B cell (primary cell): ENCODE results near the gene TRMT11. TPM values are rescaled to one million over a fixed set of nuclear protein-coding genes. Genes with fewer than 3 reads are reported as not detected.

Experiments
- ATAC-seq: fragments of 200-7000 bp; cut with Tn5 transposase; one replicate; pipeline ENCODE4 v1.10.0; 2021; ENCODE audit warnings: low read depth, mild to moderate bottlenecking, moderate number of reproducible peaks, moderate library complexity
- CTCF ChIA-PET: fragments of 350-600 bp; sonication (Branson Sonifier 250); formaldehyde crosslinking; loops from one replicate; lab custom pipeline; 2021; ENCODE audit warnings: antibody characterized with exemption, inconsistent platforms; lab: Charles Lee
- POLR2A ChIA-PET: fragments of 350-600 bp; sonication (Branson Sonifier 250); formaldehyde crosslinking; loops from one replicate; lab custom pipeline; 2021; ENCODE audit warnings: antibody characterized with exemption; lab: Charles Lee
- DNase-seq: peaks from one replicate; pipeline ENCODE4 v3.0.0; 2013
- H2AFZ ChIP-seq: 2 replicates; pipeline ENCODE4 v1.6.1; 2012; ENCODE audit warnings: mild to moderate bottlenecking, low read depth, low read length; ENCODE audit not compliant: insufficient read depth, poor library complexity, severe bottlenecking
- H3K27ac ChIP-seq, 2 donors: 1 replicate in 1 of 2; 2 replicates in 1 of 2; pipeline ENCODE4 v1.5.1; 2012 to 2013; ENCODE audit warnings: low read length in 2 of 2, mild to moderate bottlenecking in 2 of 2, moderate library complexity in 1 of 2
- H3K27me3 ChIP-seq, 4 experiments: fragments of 200-600 bp in 1 of 4; sonication (generic) in 1 of 4; replicated peaks in 1 of 4; 1 replicate in 2 of 4; 2 replicates in 2 of 4; pipeline versions ENCODE4 v1.6.1 to v1.7.0; 2013 to 2016; ENCODE audit warnings: low read length in 3 of 4, mild to moderate bottlenecking in 2 of 4, mixed read lengths in 1 of 4, moderate library complexity in 1 of 4; ENCODE audit not compliant: insufficient read depth in 4 of 4, control insufficient read depth in 3 of 4; ENCODE audit errors: control extremely low read depth in 1 of 4
- H3K36me3 ChIP-seq, 2 experiments: replicated peaks in 1 of 2; 1 replicate in 1 of 2; 2 replicates in 1 of 2; pipeline versions ENCODE4 v1.6.1 to v1.7.1; 2013; ENCODE audit warnings: low read length in 1 of 2; ENCODE audit not compliant: insufficient read depth in 2 of 2, control insufficient read depth in 1 of 2; ENCODE audit errors: control extremely low read depth in 1 of 2, extremely low read depth in 1 of 2
- H3K4me1 ChIP-seq, 2 donors: fragments of 200-600 bp in 1 of 2; sonication (generic) in 1 of 2; 1 replicate in 1 of 2; 2 replicates in 1 of 2; pipeline versions ENCODE4 v1.5.1 to v1.6.1; 2013 to 2017; ENCODE audit warnings: low read length in 2 of 2; ENCODE audit not compliant: control insufficient read depth in 2 of 2, insufficient read depth in 2 of 2
- H3K4me2 ChIP-seq: replicated peaks from 2 replicates; pipeline ENCODE3; 2012; ENCODE audit warnings: mild to moderate bottlenecking, low read depth, low read length; ENCODE audit not compliant: poor library complexity, severe bottlenecking
- H3K4me3 ChIP-seq, 5 experiments: fragments of 200-600 bp in 1 of 5; sonication (generic) in 1 of 5; 1 replicate in 3 of 5; 2 replicates in 2 of 5; pipeline versions ENCODE4 v1.5.1 to v1.7.0; 2011 to 2016; ENCODE audit warnings: low read length in 4 of 5, mild to moderate bottlenecking in 4 of 5, low read depth in 2 of 5, control low read depth in 1 of 5, moderate library complexity in 1 of 5; ENCODE audit not compliant: insufficient read depth in 1 of 5; ENCODE audit errors: control extremely low read depth in 1 of 5, extremely low read depth in 1 of 5
- H3K79me2 ChIP-seq: fragments of 200-600 bp; sonication (generic); one replicate; pipeline ENCODE4 v1.6.0; 2016; ENCODE audit warnings: low read length; ENCODE audit not compliant: control insufficient read depth, insufficient read depth
- H3K9ac ChIP-seq: fragments of 200-600 bp; sonication (generic); 2 replicates; pipeline ENCODE4 v1.6.1; 2017; ENCODE audit warnings: mild to moderate bottlenecking, low read length, moderate library complexity
- H3K9me3 ChIP-seq, 3 donors: one replicate each; pipeline versions ENCODE4 v1.6.1 to v1.7.1; 2013; ENCODE audit warnings: low read length in 2 of 3; ENCODE audit not compliant: control insufficient read depth in 2 of 3, insufficient read depth in 1 of 3; ENCODE audit errors: control extremely low read depth in 1 of 3
- H4K20me1 ChIP-seq: 2 replicates; pipeline ENCODE4 v1.6.0; 2012; ENCODE audit warnings: mild to moderate bottlenecking, low read length; ENCODE audit not compliant: insufficient read depth, control insufficient read depth, poor library complexity, severe bottlenecking
- H3K27ac Mint-ChIP-seq: one replicate; pipeline ENCODE4 v1.8.0; 2021; ENCODE audit warnings: mixed read lengths
- H3K27me3 Mint-ChIP-seq: one replicate; pipeline ENCODE4 v1.8.0; 2021; ENCODE audit warnings: mixed read lengths
- H3K4me1 Mint-ChIP-seq: one replicate; pipeline ENCODE4 v1.8.0; 2021; ENCODE audit warnings: mixed read lengths
- H3K4me3 Mint-ChIP-seq: one replicate; pipeline ENCODE4 v1.8.0; 2021; ENCODE audit warnings: mixed read lengths
- H3K9me3 Mint-ChIP-seq: one replicate; pipeline ENCODE4 v1.8.0; 2022; ENCODE audit warnings: mixed read lengths; ENCODE audit not compliant: insufficient read depth
- EZH2 ChIP-seq: IDR thresholded peaks from 2 replicates; pipeline ENCODE4 v1.6.1; 2012; ENCODE audit warnings: borderline replicate concordance, low read depth, mild to moderate bottlenecking, moderate library complexity, low read length; ENCODE audit not compliant: insufficient read depth, poor library complexity, severe bottlenecking
- WGBS: methylation state at CpG from one replicate; pipeline ENCODE4 v1.1.5; 2013; ENCODE audit warnings: missing lambda C conversion rate; ENCODE audit not compliant: insufficient coverage; 5-methylcytosine and 5-hydroxymethylcytosine counted together
- intact Hi-C: fragments of 100-400 bp; cut with micrococcal nuclease; formaldehyde crosslinking; loops from one replicate; pipeline ENCODE4 v1.10.0; 2022
- polyA plus RNA-seq: library from polyadenylated mRNA; depleted of rRNA; stranded (reverse); fragments of >200 nt; gene quantifications from 2 replicates; pipeline ENCODE4 v1.2.3, GENCODE V29; 2012
- total RNA-seq, 2 donors: library from RNA; stranded (reverse); fragments of 120-200 nt in 1 of 2; gene quantifications; 1 replicate in 1 of 2; 2 replicates in 1 of 2; pipeline versions ENCODE4 v1.2.3 to v1.2.4, GENCODE V29; 2013 to 2022
- TF ChIP-seq, protein P1 (sequence below): fragments of 200-600 bp; IDR thresholded peaks from one replicate; pipeline ENCODE4 v1.8.0; 2022; ENCODE audit warnings: antibody characterized with exemption, mild to moderate bottlenecking

The TRMT11 gene
- total and polyA plus RNA-seq, 2 donors (not counting 1 experiment from before 2014, with no cell fraction given): 12.1 to 30.4 TPM

DNA sequence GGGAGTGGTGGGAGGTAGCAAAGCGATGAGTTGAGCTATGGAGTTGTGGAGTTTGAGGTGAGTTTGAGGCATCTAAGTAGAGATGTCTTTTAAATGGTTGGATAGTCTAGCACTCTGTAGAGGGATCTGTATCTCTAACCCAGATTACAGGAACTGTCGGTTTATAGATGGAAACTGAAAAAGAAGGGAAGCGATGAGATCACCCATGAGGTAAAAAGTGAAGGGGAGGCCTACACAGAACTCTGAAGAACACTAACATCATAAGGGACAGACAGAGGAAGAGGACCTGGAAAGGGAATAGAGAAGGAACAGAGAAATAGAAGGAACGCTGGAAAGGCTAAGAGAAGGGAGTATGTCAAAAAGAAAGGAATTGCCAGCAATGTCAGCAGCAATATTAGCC is 27.3 kb upstream of the TRMT11 start:
- no peak overlapping the region for H3K27ac Mint-ChIP-seq
- H3K4me3 Mint-ChIP-seq: no peak overlapping the region
- Histone ChIP-seq H3K4me3 (no peak overlapping the region), H2AFZ (no peak overlapping the region), H3K79me2 (peaks cover 73% of the 10 kb centered on the region), H3K4me1 (peaks cover 27% of the 10 kb centered on the region in 2 donors), H4K20me1 (peaks cover 42% of the 10 kb centered on the region), H3K36me3 (peaks cover 4 to 16% of the 10 kb centered on the region in 2 experiments), H3K4me2 (no peak overlapping the region), H3K27ac (peak overlapping the region in 1 of 2 donors; percentile 6), H3K9ac (no peak overlapping the region), H3K9me3 (no peaks in the 10 kb centered on the region), H3K27me3 (no peaks in the 10 kb centered on the region)
- POLR2A ChIA-PET: interaction anchor here (3.2 kb wide), 1 partner anchor 168 kb away, joined by 22 read pairs; the partner anchor contains the start of gene NCOA7
- no peaks in the 10 kb centered on the region for H3K9me3 Mint-ChIP-seq
- WGBS: 100% methylated on average over 2 of the region's 4 CpGs
- CTCF ChIA-PET: interaction anchor here (1.4 to 4.2 kb wide), 4 partner anchors 11 to 179 kb away, joined by 3 to 46 read pairs (median 24); no protein-coding TSS in a partner anchor
- intact Hi-C loops: no loop called here
- DNase-seq: no peak
- H3K27me3 Mint-ChIP-seq: no peaks in the 10 kb centered on the region
- no peak for ATAC-seq
- peaks cover 14% of the 10 kb centered on the region for H3K4me1 Mint-ChIP-seq
- TF ChIP-seq EZH2: no peak
- TF ChIP-seq, protein P1, sequence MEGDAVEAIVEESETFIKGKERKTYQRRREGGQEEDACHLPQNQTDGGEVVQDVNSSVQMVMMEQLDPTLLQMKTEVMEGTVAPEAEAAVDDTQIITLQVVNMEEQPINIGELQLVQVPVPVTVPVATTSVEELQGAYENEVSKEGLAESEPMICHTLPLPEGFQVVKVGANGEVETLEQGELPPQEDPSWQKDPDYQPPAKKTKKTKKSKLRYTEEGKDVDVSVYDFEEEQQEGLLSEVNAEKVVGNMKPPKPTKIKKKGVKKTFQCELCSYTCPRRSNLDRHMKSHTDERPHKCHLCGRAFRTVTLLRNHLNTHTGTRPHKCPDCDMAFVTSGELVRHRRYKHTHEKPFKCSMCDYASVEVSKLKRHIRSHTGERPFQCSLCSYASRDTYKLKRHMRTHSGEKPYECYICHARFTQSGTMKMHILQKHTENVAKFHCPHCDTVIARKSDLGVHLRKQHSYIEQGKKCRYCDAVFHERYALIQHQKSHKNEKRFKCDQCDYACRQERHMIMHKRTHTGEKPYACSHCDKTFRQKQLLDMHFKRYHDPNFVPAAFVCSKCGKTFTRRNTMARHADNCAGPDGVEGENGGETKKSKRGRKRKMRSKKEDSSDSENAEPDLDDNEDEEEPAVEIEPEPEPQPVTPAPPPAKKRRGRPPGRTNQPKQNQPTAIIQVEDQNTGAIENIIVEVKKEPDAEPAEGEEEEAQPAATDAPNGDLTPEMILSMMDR: no peak

DNA sequence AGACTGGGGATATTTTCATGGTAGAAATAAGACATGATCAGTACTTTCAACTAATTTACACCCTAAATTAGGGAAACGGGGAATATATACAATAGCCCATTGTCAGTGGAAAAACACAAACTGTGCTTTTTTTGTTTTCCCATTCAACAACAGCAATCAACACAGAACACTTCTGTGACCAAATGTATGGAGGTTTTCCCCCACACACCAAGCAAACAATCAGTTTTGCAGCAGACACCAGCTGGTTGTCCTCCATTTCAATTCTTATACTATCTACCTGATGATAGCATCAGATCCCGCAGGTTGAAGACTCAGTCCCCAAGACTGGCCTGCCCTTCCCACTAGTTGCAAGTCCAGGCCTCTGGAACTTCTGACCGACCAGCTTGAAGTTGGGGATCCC is 25.2 kb upstream of the TRMT11 start:
- H4K20me1 ChIP-seq: peaks cover 42% of the 10 kb centered on the region
- WGBS: 100% methylated on average over 2 of the region's 3 CpGs
- no peaks in the 10 kb centered on the region for H3K27me3 ChIP-seq

More for the DNA sequence above, 25.2 kb upstream of the TRMT11 start:
- no peak overlapping the region for H3K4me2 ChIP-seq
- no peak overlapping the region for H3K4me3 ChIP-seq
- ATAC-seq: no peak
- H3K4me1 Mint-ChIP-seq: peaks cover 9% of the 10 kb centered on the region
- TF ChIP-seq, protein P1: no peak
- TF ChIP-seq EZH2: no peak
- no peak overlapping the region for H3K27ac ChIP-seq
- H3K9me3 Mint-ChIP-seq: no peaks in the 10 kb centered on the region
- POLR2A ChIA-PET: no interaction called here
- H3K9ac ChIP-seq: no peak overlapping the region
- CTCF ChIA-PET: interaction anchor here (0.7 to 3.3 kb wide), 6 partner anchors 10 to 168 kb away, joined by 3 to 16 read pairs (median 4); no protein-coding TSS in a partner anchor
- no peak overlapping the region for H3K27ac Mint-ChIP-seq
- intact Hi-C loops: no loop called here
- H2AFZ ChIP-seq: no peak overlapping the region
- no peaks in the 10 kb centered on the region for H3K9me3 ChIP-seq
- H3K79me2 ChIP-seq: peaks cover 81% of the 10 kb centered on the region
- peaks cover 24% of the 10 kb centered on the region in 2 donors for H3K4me1 ChIP-seq
- DNase-seq: no peak
- no peak overlapping the region for H3K4me3 Mint-ChIP-seq
- H3K36me3 ChIP-seq: peaks cover 4 to 16% of the 10 kb centered on the region in 2 experiments
- no peaks in the 10 kb centered on the region for H3K27me3 Mint-ChIP-seq
